Measurements from ENCODE around the gene STK38. TPM values are rescaled to one million over a fixed set of nuclear protein-coding genes. Genes with fewer than 3 reads are reported as not detected.

STK38 gene
- total and polyA plus RNA-seq, 2 of the 13 experiments (the other 11 are each of a cell fraction or from before 2014, with no cell fraction given): 10.3 to 20.7 TPM

GRCh38 chr6:36594029-36594815, 46.9 kb upstream of the STK38 start, which contains the start of gene SRSF3 (continued):
- TF ChIP-seq CC2D1A (CRISPR knock-in tag; IDR thresholded peaks at IDR 0.05) (peak; percentile 98), ZKSCAN1 (IDR thresholded peaks at IDR 0.05; ENCODE audit: low read length) (no peak), ZMYM4 (CRISPR knock-in tag; IDR thresholded peaks at IDR 0.05) (peak; percentile 99), NR0B2 (CRISPR knock-in tag; IDR thresholded peaks at IDR 0.05) (no peak), PTBP1 (IDR thresholded peaks at IDR 0.05; ENCODE audit: low read depth, low read length, poor library complexity, severe bottlenecking) (no peak), ZNF138 (CRISPR knock-in tag; IDR thresholded peaks at IDR 0.05; ENCODE audit: low read depth) (peak; percentile 92), EED (CRISPR knock-in tag; IDR thresholded peaks at IDR 0.05) (peak; percentile 90), CBX5 (CRISPR knock-in tag; IDR thresholded peaks at IDR 0.05; ENCODE audit: borderline replicate concordance) (peak; percentile 82), MTA1 (CRISPR knock-in tag; IDR thresholded peaks at IDR 0.05; ENCODE audit: borderline replicate concordance) (0 out of 2 replicates have a peak, but pooled peaks have one; percentile 42), ZFAT (CRISPR knock-in tag; conservative IDR thresholded peaks at IDR 0.05) (no peak), FOXJ3 (CRISPR knock-in tag; IDR thresholded peaks at IDR 0.05; ENCODE audit: borderline replicate concordance) (no peak), GMEB2 (CRISPR knock-in tag; IDR thresholded peaks at IDR 0.05; ENCODE audit: low read depth) (peak; percentile 72), PRMT3 (CRISPR knock-in tag; IDR thresholded peaks at IDR 0.05; ENCODE audit: borderline replicate concordance, low read depth) (peak; percentile 91; the same call in 1 of the 2 replicates), MAFG (CRISPR knock-in tag; IDR thresholded peaks at IDR 0.05) (no peak), FOSL1 (CRISPR knock-in tag; IDR thresholded peaks at IDR 0.05; ENCODE audit: borderline replicate concordance) (no peak), ARNTL (CRISPR knock-in tag; IDR thresholded peaks at IDR 0.05) (peak; percentile 74), YEATS2 (CRISPR knock-in tag; IDR thresholded peaks at IDR 0.05; ENCODE audit: borderline replicate concordance) (peak; percentile 92), RXRB (CRISPR knock-in tag; IDR thresholded peaks at IDR 0.05; ENCODE audit: borderline replicate concordance) (peak; percentile 75), POLR2AphosphoS5 (IDR thresholded peaks at IDR 0.05; ENCODE audit: low read depth, low read length) (peak; percentile 100), THRA (CRISPR knock-in tag; IDR thresholded peaks at IDR 0.05; ENCODE audit: borderline replicate concordance) (no peak; the same call in none of the 2 replicates), ZNF468 (CRISPR knock-in tag; IDR thresholded peaks at IDR 0.05) (no peak), NFYB (CRISPR knock-in tag; IDR thresholded peaks at IDR 0.05) (peak; percentile 94), ZNF670 (CRISPR knock-in tag; IDR thresholded peaks at IDR 0.05; ENCODE audit: borderline replicate concordance) (peak; percentile 68; the same call in 1 of the 2 replicates), POLR2AphosphoS2 (IDR thresholded peaks at IDR 0.05; ENCODE audit: low read depth, low read length) (peak; percentile 100), SMAD9 (CRISPR knock-in tag; IDR thresholded peaks at IDR 0.05) (peak; percentile 32; the same call in 1 of the 2 replicates), SP5 (CRISPR knock-in tag; IDR thresholded peaks at IDR 0.05; ENCODE audit: borderline replicate concordance, low read depth) (peak; percentile 77)
- TF ChIP-seq, protein P1, sequence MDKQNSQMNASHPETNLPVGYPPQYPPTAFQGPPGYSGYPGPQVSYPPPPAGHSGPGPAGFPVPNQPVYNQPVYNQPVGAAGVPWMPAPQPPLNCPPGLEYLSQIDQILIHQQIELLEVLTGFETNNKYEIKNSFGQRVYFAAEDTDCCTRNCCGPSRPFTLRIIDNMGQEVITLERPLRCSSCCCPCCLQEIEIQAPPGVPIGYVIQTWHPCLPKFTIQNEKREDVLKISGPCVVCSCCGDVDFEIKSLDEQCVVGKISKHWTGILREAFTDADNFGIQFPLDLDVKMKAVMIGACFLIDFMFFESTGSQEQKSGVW (CRISPR knock-in tag; IDR thresholded peaks at IDR 0.05; ENCODE audit: borderline replicate concordance): no peak
